ENCODE results near the gene FLYWCH2. TPM values are rescaled to one million over a fixed set of nuclear protein-coding genes. Genes with fewer than 3 reads are reported as not detected.
A peak's percentile ranks its signal among the peaks of the same experiment; 100 is the strongest.

Gene FLYWCH2
- total and polyA plus RNA-seq, 9 of the 15 experiments (the other 6 are each of a cell fraction or from before 2014, with no cell fraction given) = 0.70 to 55.5 (median 7.6) TPM

DNA sequence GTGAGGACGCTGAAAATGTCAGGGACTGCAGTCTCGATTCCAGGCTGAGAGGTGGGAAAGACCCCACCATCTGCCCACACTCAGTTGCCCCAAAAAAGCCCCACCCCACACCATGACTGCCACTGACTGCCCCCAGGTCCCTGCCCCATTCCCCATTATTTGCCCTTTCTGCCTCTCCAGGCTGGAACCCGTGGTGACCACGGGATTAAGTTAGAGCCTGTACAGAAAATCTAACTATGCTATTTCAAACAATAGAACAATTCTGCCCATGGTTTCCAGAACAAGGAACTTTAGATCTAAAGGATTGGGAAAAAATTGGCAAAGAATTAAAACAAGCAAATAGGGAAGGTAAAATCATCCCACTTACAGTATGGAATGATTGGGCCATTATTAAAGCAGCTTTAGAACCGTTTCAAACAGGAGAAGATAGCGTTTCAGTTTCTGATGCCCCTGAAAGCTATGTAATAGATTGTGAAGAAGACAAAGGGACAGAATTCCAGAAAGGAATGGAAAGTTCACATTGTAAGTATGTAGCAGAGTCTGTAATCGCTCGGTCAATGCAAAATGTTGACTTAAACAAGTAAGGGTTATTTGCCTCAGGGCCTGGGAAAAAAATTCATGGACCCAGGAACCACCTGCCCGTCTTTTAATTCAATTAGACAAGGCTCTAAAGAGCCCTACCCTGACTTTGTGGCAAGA lies 43.1 kb downstream of the FLYWCH2 start:
- POLR2A ChIA-PET = no interaction called here
- BruUV-seq (replicated peaks) = no TSS peak
- no peak for TF ChIP-seq HIVEP1 (CRISPR knock-in tag; IDR thresholded peaks at IDR 0.05)
- TF ChIP-seq, protein P1, sequence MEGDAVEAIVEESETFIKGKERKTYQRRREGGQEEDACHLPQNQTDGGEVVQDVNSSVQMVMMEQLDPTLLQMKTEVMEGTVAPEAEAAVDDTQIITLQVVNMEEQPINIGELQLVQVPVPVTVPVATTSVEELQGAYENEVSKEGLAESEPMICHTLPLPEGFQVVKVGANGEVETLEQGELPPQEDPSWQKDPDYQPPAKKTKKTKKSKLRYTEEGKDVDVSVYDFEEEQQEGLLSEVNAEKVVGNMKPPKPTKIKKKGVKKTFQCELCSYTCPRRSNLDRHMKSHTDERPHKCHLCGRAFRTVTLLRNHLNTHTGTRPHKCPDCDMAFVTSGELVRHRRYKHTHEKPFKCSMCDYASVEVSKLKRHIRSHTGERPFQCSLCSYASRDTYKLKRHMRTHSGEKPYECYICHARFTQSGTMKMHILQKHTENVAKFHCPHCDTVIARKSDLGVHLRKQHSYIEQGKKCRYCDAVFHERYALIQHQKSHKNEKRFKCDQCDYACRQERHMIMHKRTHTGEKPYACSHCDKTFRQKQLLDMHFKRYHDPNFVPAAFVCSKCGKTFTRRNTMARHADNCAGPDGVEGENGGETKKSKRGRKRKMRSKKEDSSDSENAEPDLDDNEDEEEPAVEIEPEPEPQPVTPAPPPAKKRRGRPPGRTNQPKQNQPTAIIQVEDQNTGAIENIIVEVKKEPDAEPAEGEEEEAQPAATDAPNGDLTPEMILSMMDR (IDR thresholded peaks at IDR 0.05 in 2 of 3, conservative IDR thresholded peaks at IDR 0.05 in 1 of 3; ENCODE audit: insufficient read depth in 2 of 3, low read depth in 1 of 3, low read length in 3 of 3) = no peak
- TF ChIP-seq, protein P2, sequence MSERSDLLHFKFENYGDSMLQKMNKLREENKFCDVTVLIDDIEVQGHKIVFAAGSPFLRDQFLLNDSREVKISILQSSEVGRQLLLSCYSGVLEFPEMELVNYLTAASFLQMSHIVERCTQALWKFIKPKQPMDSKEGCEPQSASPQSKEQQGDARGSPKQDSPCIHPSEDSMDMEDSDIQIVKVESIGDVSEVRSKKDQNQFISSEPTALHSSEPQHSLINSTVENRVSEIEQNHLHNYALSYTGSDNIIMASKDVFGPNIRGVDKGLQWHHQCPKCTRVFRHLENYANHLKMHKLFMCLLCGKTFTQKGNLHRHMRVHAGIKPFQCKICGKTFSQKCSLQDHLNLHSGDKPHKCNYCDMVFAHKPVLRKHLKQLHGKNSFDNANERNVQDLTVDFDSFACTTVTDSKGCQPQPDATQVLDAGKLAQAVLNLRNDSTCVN (CRISPR knock-in tag; IDR thresholded peaks at IDR 0.05) = no peak
- TF ChIP-seq NCOR1 (IDR thresholded peaks at IDR 0.05) = no peak
- no peak for TF ChIP-seq ZNF347 (CRISPR knock-in tag; IDR thresholded peaks at IDR 0.05; ENCODE audit: low read depth)
- no peak for TF ChIP-seq FOSL1 (tag; conservative IDR thresholded peaks at IDR 0.05)
- no peak for TF ChIP-seq NFRKB (IDR thresholded peaks at IDR 0.05; ENCODE audit: low read depth)
- TF ChIP-seq MCM5 (IDR thresholded peaks at IDR 0.05; ENCODE audit: low read depth) = no peak
- TF ChIP-seq, protein P3, sequence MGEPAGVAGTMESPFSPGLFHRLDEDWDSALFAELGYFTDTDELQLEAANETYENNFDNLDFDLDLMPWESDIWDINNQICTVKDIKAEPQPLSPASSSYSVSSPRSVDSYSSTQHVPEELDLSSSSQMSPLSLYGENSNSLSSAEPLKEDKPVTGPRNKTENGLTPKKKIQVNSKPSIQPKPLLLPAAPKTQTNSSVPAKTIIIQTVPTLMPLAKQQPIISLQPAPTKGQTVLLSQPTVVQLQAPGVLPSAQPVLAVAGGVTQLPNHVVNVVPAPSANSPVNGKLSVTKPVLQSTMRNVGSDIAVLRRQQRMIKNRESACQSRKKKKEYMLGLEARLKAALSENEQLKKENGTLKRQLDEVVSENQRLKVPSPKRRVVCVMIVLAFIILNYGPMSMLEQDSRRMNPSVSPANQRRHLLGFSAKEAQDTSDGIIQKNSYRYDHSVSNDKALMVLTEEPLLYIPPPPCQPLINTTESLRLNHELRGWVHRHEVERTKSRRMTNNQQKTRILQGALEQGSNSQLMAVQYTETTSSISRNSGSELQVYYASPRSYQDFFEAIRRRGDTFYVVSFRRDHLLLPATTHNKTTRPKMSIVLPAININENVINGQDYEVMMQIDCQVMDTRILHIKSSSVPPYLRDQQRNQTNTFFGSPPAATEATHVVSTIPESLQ (CRISPR knock-in tag; IDR thresholded peaks at IDR 0.05) = no peak
- TF ChIP-seq FOXA1 (IDR thresholded peaks at IDR 0.05; ENCODE audit: borderline replicate concordance) = no peak
- TF ChIP-seq, protein P4, sequence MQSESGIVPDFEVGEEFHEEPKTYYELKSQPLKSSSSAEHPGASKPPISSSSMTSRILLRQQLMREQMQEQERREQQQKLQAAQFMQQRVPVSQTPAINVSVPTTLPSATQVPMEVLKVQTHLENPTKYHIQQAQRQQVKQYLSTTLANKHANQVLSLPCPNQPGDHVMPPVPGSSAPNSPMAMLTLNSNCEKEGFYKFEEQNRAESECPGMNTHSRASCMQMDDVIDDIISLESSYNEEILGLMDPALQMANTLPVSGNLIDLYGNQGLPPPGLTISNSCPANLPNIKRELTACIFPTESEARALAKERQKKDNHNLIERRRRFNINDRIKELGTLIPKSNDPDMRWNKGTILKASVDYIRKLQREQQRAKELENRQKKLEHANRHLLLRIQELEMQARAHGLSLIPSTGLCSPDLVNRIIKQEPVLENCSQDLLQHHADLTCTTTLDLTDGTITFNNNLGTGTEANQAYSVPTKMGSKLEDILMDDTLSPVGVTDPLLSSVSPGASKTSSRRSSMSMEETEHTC (IDR thresholded peaks at IDR 0.05) = no peak
- TF ChIP-seq POLR2AphosphoS2 (IDR thresholded peaks at IDR 0.05; ENCODE audit: low read length) = no peak
- no peak for TF ChIP-seq TAF7 (tag; IDR thresholded peaks at IDR 0.05)
- TF ChIP-seq, protein P5, sequence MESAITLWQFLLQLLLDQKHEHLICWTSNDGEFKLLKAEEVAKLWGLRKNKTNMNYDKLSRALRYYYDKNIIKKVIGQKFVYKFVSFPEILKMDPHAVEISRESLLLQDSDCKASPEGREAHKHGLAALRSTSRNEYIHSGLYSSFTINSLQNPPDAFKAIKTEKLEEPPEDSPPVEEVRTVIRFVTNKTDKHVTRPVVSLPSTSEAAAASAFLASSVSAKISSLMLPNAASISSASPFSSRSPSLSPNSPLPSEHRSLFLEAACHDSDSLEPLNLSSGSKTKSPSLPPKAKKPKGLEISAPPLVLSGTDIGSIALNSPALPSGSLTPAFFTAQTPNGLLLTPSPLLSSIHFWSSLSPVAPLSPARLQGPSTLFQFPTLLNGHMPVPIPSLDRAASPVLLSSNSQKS (CRISPR knock-in tag; IDR thresholded peaks at IDR 0.05) = no peak
- TF ChIP-seq DMBX1 (CRISPR knock-in tag; IDR thresholded peaks at IDR 0.05; ENCODE audit: borderline replicate concordance) = no peak

More for the DNA sequence above, 43.1 kb downstream of the FLYWCH2 start:
- DNase-seq (ENCODE audit: extremely low read depth in 1 of 4, low spot score in 3 of 4) (no peak), FAIRE-seq (no peak), ATAC-seq (no peak)
- Histone ChIP-seq H2AFZ (ENCODE audit: low read depth, low read length) (no peak overlapping the region), H3K9ac (ENCODE audit: insufficient read depth in 1 of 2, low read depth in 2 of 2, low read length in 2 of 2) (peak overlapping the region in 1 of 2 experiments; percentile 68; a peak in 1 of 4 replicates), H3K27ac (ENCODE audit: extremely low read depth, low read depth, low read length) (no peak overlapping the region), H3K9me3 (replicated peaks; ENCODE audit: control insufficient read depth, insufficient read depth, low read depth, low read length) (no peaks in the 10 kb centered on the region), H3K4me3 (no peak overlapping the region), H3K79me2 (ENCODE audit: control insufficient read depth, insufficient read depth, low read length) (no peaks in the 10 kb centered on the region), H3K9me1 (ENCODE audit: control insufficient read depth, insufficient read depth, low read length) (no peaks in the 10 kb centered on the region), H3K36me3 (ENCODE audit: control insufficient read depth, insufficient read depth, low read length) (peaks cover 19% of the 10 kb centered on the region; the same call in 1 of the 3 replicates), H3K27me3 (ENCODE audit: control insufficient read depth in 2 of 2, insufficient read depth in 2 of 2, low read length in 2 of 2) (no peaks in the 10 kb centered on the region), H4K20me1 (replicated peaks; ENCODE audit: control insufficient read depth, insufficient read depth, low read length) (no peaks in the 10 kb centered on the region), H3K4me2 (ENCODE audit: insufficient read depth, low read length) (no peak overlapping the region), H3K4me1 (replicated peaks in 1 of 2; ENCODE audit: control insufficient read depth in 2 of 2, insufficient read depth in 2 of 2, low read length in 2 of 2) (peaks cover 3 to 22% of the 10 kb centered on the region in 2 experiments; a peak in 3 of 5 replicates)
- CTCF ChIA-PET (ENCODE audit: low intra/inter-chr PET ratio) = interaction anchor here (1.1 to 2.2 kb wide), 3 partner anchors 52 to 731 kb away, joined by 3 to 17 read pairs (median 12); no protein-coding TSS in a partner anchor
- WGBS (ENCODE audit: insufficient coverage, low coverage, missing lambda C conversion rate) = 49% methylated on average over 8 of the region's 9 CpGs
- in situ Hi-C loops (cut with MboI) = loop anchor here (5.0 kb wide), 1 partner anchor 89 kb away; no protein-coding TSS in a partner anchor
- intact Hi-C loops (cut with micrococcal nuclease) = loop anchor here (5.0 kb wide), 1 partner anchor 56 kb away; the partner anchor contains the start of gene PKMYT1
